GM12878 (cell line): Measurements from ENCODE around the gene SYK. TPM values are rescaled to one million over a fixed set of nuclear protein-coding genes. Genes with fewer than 3 reads are reported as not detected.

Source experiments
- ATAC-seq: fragments of 200-7000 bp; cut with Tn5 transposase; 3 replicates; pipeline ENCODE4 v1.9.1; 2020; ENCODE audit warnings: mild to moderate bottlenecking, moderate library complexity
- BruUV-seq: library from RNA; stranded (reverse); fragments of 400-500 nt; replicated peaks from 2 replicates; lab custom pipeline; 2021; lab: Mats Ljungman, UMichigan
- CTCF ChIA-PET: fragments of 300-600 bp; sonication (Branson Sonifier 250); formaldehyde crosslinking; extraction: SDS; loops from one replicate; lab custom pipeline; 2021; ENCODE audit warnings: inconsistent platforms; lab: Yijun Ruan, JAX
- POLR2A ChIA-PET: fragments of 350-600 bp; formaldehyde crosslinking; extraction: SDS; loops from one replicate; lab custom pipeline; 2021; ENCODE audit warnings: inconsistent platforms; lab: Charles Lee
- RAD21 ChIA-PET: fragments of 300-600 bp; sonication (Branson Sonifier 250); formaldehyde crosslinking; loops from one replicate; lab custom pipeline; 2023; ENCODE audit warnings: antibody characterized with exemption; ENCODE audit not compliant: unreplicated experiment; lab: Charles Lee
- SMC1A ChIA-PET: fragments of 300-600 bp; sonication (Branson Sonifier 250); formaldehyde crosslinking; loops from one replicate; lab custom pipeline; 2023; ENCODE audit not compliant: unreplicated experiment, uncharacterized antibody; lab: Charles Lee
- DNase-seq: peaks from one replicate; pipeline ENCODE4 v3.0.0-alpha.2; 2011; ENCODE audit warnings: low read depth, low spot score
- FAIRE-seq: peaks from 3 replicates; lab custom pipeline; 2011; peaks lifted over from hg19 to GRCh38; lab: Jason Lieb, UNC
- H2AFZ ChIP-seq: 2 replicates; pipeline ENCODE4 v1.6.0; 2011; ENCODE audit warnings: low read depth, low read length, control low read depth; ENCODE audit not compliant: control insufficient read depth
- H3K27ac ChIP-seq: 2 replicates; pipeline ENCODE4 v1.5.1; 2011; ENCODE audit warnings: control low read depth; ENCODE audit not compliant: control insufficient read depth, insufficient read depth
- H3K27me3 ChIP-seq, 2 experiments: replicated peaks in 1 of 2; 2 replicates each; pipeline versions ENCODE4 v1.6.0 to v1.6.1; 2011; ENCODE audit warnings: low read length in 1 of 2; ENCODE audit not compliant: control insufficient read depth in 2 of 2, insufficient read depth in 2 of 2
- H3K36me3 ChIP-seq, 2 experiments: 2 replicates each; pipeline ENCODE4 v1.5.1; 2011; ENCODE audit warnings: low read length in 1 of 2; ENCODE audit not compliant: control insufficient read depth in 2 of 2, insufficient read depth in 2 of 2
- H3K4me1 ChIP-seq: 2 replicates; pipeline ENCODE4 v1.6.1; 2011; ENCODE audit warnings: mild to moderate bottlenecking, low read length, moderate library complexity, mixed read lengths; ENCODE audit not compliant: control insufficient read depth, insufficient read depth
- H3K4me2 ChIP-seq: 2 replicates; pipeline ENCODE4 v1.6.0; 2011; ENCODE audit warnings: control low read depth; ENCODE audit not compliant: control insufficient read depth, insufficient read depth
- H3K4me3 ChIP-seq: fragments of 200-600 bp; sonication (generic); 2 replicates; pipeline ENCODE4 v1.5.1; 2016
- H3K79me2 ChIP-seq: 2 replicates; pipeline ENCODE4 v1.6.0; 2011; ENCODE audit warnings: low read length; ENCODE audit not compliant: control insufficient read depth, insufficient read depth
- H3K9ac ChIP-seq: 2 replicates; pipeline ENCODE4 v1.8.0; 2011; ENCODE audit warnings: low read length, control low read depth, mixed read lengths; ENCODE audit not compliant: control insufficient read depth, insufficient read depth
- H3K9me3 ChIP-seq: replicated peaks from 3 replicates; pipeline ENCODE4 v1.5.1; 2011; ENCODE audit warnings: mild to moderate bottlenecking, low read length; ENCODE audit not compliant: control insufficient read depth, insufficient read depth
- H4K20me1 ChIP-seq: 2 replicates; pipeline ENCODE4 v1.6.0; 2011; ENCODE audit not compliant: control insufficient read depth, insufficient read depth
- BACH1 ChIP-seq: fragments of 450-650 bp; IDR thresholded peaks from 2 replicates; pipeline ENCODE4 v1.6.1; 2017; ENCODE audit warnings: mild to moderate bottlenecking, borderline replicate concordance
- CHD2 ChIP-seq: IDR thresholded peaks from 2 replicates; pipeline ENCODE4 v1.6.1; 2011; ENCODE audit warnings: low read depth, low read length, improper control_type of control experiment, borderline replicate concordance
- CREM ChIP-seq: IDR thresholded peaks from 2 replicates; pipeline ENCODE4 v1.6.1; 2014; ENCODE audit warnings: antibody characterized with exemption, low read depth
- HSF1 ChIP-seq: fragments of 150-350 bp; IDR thresholded peaks from 2 replicates; pipeline ENCODE4 v1.6.1; 2014; ENCODE audit warnings: mild to moderate bottlenecking, low read depth, low read length
- IRF5 ChIP-seq: fragments of 450-650 bp; IDR thresholded peaks from 2 replicates; pipeline ENCODE4 v1.6.1; 2017; ENCODE audit warnings: borderline replicate concordance
- LARP7 ChIP-seq: fragments of 450-650 bp; IDR thresholded peaks from 2 replicates; pipeline ENCODE4 v1.6.1; 2017; ENCODE audit warnings: mild to moderate bottlenecking
- POLR2AphosphoS2 ChIP-seq: IDR thresholded peaks from 2 replicates; pipeline ENCODE4 v1.6.1; 2011; ENCODE audit warnings: low read depth, mild to moderate bottlenecking, low read length, improper control_type of control experiment, moderate library complexity
- RFX5 ChIP-seq: IDR thresholded peaks from 2 replicates; pipeline ENCODE4 v1.6.1; 2011; ENCODE audit warnings: low read depth, low read length, improper control_type of control experiment
- TCF3 ChIP-seq: IDR thresholded peaks from 2 replicates; pipeline ENCODE4 v1.6.1; 2012; ENCODE audit warnings: low read depth, mild to moderate bottlenecking, low read length, borderline replicate concordance; ENCODE audit not compliant: insufficient read depth
- WGBS: methylation state at CpG from one replicate; pipeline ENCODE4 v1.1.6; 2016; ENCODE audit warnings: low lambda C conversion rate; ENCODE audit not compliant: insufficient replicate concordance, insufficient coverage; ENCODE audit errors: missing lambda C conversion rate; 5-methylcytosine and 5-hydroxymethylcytosine counted together
- in situ Hi-C: fragments of 300-500 bp; cut with MboI; formaldehyde crosslinking; loops from 9 replicates; pipeline ENCODE4 v1.14.3; 2018; ENCODE audit warnings: mixed read lengths
- intact Hi-C: fragments of 100-400 bp; cut with micrococcal nuclease; formaldehyde crosslinking; loops from one replicate; pipeline ENCODE4 v1.14.2; 2022; ENCODE audit not compliant: unreplicated experiment
- polyA plus RNA-seq, 11 experiments: library from polyadenylated mRNA; depleted of rRNA in 4 of 11; unstranded in 6 of 11; stranded (reverse) in 5 of 11; fragments of >200 nt; fragmentation: Nextera tagmentation in 4 of 11; fragmentation: Illumina TruSeq in 1 of 11; extraction: Ambion mirVana in 4 of 11; extraction: Trizol in 1 of 11; gene quantifications; 1 replicate in 1 of 11; 2 replicates in 10 of 11; pipeline versions ENCODE4 v1.2.1 to v1.2.3, GENCODE V29; 2011 to 2016; ENCODE audit warnings: inconsistent platforms in 2 of 11, missing spikeins in 2 of 11, low read depth in 1 of 11
- total RNA-seq, 4 experiments: library from RNA; depleted of rRNA in 3 of 4; stranded (reverse); fragments of >200 nt in 3 of 4; fragmentation: Illumina TruSeq in 1 of 4; extraction: Trizol in 1 of 4; gene quantifications; 2 replicates each; pipeline versions ENCODE4 v1.2.1 to v1.2.3, GENCODE V29; 2013 to 2021
- TF ChIP-seq, protein P1 (sequence below): IDR thresholded peaks from 2 replicates; pipeline ENCODE4 v1.6.1; 2012; ENCODE audit warnings: low read depth, low read length, improper control_type of control experiment

SYK gene
- total and polyA plus RNA-seq, 10 of the 15 experiments (the other 5 are each of a cell fraction or from before 2014, with no cell fraction given): 6.5 to 135 (median 68.8) TPM

- no peak for DNase-seq
- H3K36me3 ChIP-seq: peaks cover 13 to 16% of the 10 kb centered on the region in 2 experiments; a peak in 3 of 4 replicates
Observed at GRCh38 chr9:90880669-90881068, 79.0 kb downstream of the SYK start.

More at GRCh38 chr9:90880669-90881068, 79.0 kb downstream of the SYK start:
- intact Hi-C loops: no loop called here
- Histone ChIP-seq H4K20me1 (no peaks in the 10 kb centered on the region), H3K4me1 (peaks cover 15% of the 10 kb centered on the region)
- TF ChIP-seq IRF5 (no peak), LARP7 (no peak), CREM (no peak), BACH1 (no peak), CHD2 (no peak), TCF3 (no peak), HSF1 (no peak), POLR2AphosphoS2 (no peak), RFX5 (no peak)
- TF ChIP-seq, protein P1, sequence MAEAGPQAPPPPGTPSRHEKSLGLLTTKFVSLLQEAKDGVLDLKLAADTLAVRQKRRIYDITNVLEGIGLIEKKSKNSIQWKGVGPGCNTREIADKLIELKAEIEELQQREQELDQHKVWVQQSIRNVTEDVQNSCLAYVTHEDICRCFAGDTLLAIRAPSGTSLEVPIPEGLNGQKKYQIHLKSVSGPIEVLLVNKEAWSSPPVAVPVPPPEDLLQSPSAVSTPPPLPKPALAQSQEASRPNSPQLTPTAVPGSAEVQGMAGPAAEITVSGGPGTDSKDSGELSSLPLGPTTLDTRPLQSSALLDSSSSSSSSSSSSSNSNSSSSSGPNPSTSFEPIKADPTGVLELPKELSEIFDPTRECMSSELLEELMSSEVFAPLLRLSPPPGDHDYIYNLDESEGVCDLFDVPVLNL: no peak
- TF ChIP-seq, all 136 proteins: peak for 0
- Histone ChIP-seq H3K9me3 (no peaks in the 10 kb centered on the region; the same call in 2 of the 3 replicates), H2AFZ (peak overlapping the region; percentile 38), H3K4me2 (peak overlapping the region; percentile 0; the same call in 1 of the 2 replicates), H3K27ac (peak overlapping the region; percentile 43), H3K4me3 (no peak overlapping the region), H3K27me3 (no peaks in the 10 kb centered on the region), H3K79me2 (no peaks in the 10 kb centered on the region), H3K9ac (no peak overlapping the region; the same call in 1 of the 2 replicates)
- BruUV-seq: no TSS peak
- POLR2A ChIA-PET: no interaction called here
- WGBS: 22% methylated on average over 6 of the region's 6 CpGs
- CTCF ChIA-PET: interaction anchor here (0.9 kb wide), 1 partner anchor 10 kb away, joined by 3 read pairs; no protein-coding TSS in a partner anchor
- ATAC-seq (no peak; the same call in 1 of the 3 replicates), FAIRE-seq (no peak)
- in situ Hi-C loops: no loop called here
- RAD21 ChIA-PET: no interaction called here
- SMC1A ChIA-PET: no interaction called here
